NCI-H345 treated with DMSO at 0.1 percent for 48 hours (cell line): ENCODE results near the gene UNK.

Experiments used
- DNase-seq: peaks from one replicate; lab custom pipeline; 2025; ENCODE audit not compliant: unreplicated experiment; lab: John Stamatoyannopoulos, UW

Gene UNK

GRCh38 chr17:75784473-75785015 lies at the start of gene UNK:
TSS of gene UNK (plus strand) at chr17:75784806. CDS start at chr17:75784881, 75 bp downstream.
- peak; percentile 100 for DNase-seq

DNA sequence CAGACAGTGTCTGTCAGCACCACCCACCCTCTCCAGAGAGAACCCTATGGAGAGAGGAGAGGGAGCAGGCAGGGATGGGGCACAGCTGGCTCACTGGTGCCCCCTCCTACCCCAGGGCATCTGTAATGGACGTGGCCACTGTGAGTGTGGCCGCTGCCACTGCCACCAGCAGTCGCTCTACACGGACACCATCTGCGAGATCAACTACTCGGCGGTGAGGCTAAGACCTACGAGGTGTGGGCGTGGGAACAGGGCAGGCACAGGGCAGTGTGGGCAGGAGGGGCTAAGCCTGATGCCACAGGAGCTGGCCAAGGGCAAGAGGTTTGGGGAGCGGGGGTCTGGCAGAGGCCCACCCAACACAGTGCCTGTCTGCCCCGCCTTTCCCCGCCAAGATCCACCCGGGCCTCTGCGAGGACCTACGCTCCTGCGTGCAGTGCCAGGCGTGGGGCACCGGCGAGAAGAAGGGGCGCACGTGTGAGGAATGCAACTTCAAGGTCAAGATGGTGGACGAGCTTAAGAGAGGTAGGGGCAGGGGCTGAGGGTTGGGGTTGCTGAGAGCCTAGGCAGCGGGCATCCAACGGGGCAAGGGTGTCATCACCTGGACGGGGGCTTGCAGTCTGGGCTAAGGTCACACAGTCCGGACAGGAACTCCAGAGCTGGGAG lies 48.3 kb upstream of the UNK start:
- no peak for DNase-seq

- no peak for DNase-seq
Measured at GRCh38 chr17:75737133-75737962, 47.3 kb upstream of the UNK start.

DNA sequence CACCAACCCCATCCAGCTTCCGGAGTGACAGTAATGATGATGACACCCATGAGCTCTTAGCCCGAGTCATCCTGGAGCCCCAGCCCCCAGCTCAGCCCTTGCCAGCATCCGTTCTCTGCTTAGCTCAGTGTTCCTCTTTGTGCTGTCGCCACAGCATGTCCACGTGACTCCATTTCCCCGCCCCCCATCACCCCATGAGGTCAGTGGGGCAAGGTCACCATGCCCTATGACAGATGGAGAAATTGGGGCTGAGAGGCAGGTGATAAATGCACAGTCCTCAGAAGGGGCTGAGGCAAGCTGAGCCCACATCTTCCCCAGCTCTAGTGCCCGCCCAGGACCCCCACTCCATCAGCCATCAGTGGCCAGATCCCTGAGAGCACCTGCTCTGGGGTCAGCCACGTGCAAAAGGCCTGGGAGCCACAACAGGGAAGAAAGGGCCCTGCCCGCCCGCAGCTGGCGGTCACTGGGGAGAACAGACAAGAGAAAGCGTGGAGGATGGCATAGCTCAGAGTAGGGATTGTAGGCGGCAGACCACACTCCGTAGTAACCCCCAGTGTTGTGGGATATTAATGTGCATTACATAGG lies 46.3 kb upstream of the UNK start:
- DNase-seq: no peak

DNA sequence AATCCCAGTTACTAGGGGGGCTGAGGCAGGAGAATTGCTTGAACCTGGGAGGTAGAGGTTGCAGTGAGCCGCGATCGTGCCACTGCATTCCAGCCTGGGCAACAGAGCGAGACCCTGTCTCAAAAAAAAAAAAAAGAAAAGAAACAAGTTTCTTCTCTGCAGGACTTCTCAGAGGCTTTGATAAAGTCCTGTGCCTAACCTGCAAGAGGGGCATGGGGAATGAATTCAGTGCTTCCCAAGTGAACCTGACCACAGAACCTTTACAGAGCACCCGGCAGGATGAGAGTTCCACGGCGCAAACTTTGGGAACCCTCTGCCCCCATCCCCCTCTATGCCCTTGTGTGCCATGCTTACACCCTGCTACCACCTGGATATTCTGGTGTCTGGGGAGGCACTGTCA lies 45.4 kb upstream of the UNK start:
- no peak for DNase-seq

- DNase-seq: no peak
Measured at GRCh38 chr17:75739801-75740200, 44.8 kb upstream of the UNK start.

DNA sequence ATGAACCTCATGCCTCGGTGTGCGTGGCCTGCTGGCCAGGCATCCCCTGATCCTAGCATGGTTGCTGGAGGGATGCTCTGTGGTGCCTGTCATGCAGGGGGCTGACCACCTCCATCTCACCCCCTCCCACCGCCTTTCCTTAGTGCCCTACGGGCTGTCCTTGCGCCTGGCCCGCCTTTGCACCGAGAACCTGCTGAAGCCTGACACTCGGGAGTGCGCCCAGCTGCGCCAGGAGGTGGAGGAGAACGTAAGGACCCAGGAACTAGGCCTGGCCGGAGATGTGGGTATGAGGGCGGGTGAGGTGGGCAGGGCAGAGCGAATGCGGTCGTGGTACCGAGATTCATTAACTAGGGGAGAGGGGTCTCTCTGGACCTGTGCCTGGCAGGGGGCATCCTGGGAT lies 44.4 kb upstream of the UNK start:
- DNase-seq: no peak

DNA sequence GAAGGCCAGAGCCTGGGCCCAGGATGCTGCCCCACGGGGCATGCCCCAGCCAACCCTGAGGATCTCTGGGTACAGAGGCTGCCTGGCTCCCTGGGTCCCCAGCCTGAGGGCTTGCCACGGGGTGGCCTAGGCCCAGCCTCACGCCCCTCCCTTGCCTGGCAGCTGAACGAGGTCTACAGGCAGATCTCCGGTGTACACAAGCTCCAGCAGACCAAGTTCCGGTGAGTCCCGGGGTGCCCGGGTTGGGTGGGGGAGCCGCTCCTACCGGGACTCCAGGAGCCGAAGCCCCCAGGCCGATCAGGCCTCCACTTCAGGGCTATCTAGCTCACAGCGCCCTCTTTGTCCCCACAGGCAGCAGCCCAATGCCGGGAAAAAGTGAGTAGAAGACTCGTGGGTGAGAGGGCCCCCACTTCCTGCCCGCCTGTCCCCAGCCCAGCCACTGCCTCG lies 44.0 kb upstream of the UNK start:
- no peak for DNase-seq

- DNase-seq: no peak
Measured at GRCh38 chr17:75742337-75742736, 42.3 kb upstream of the UNK start.

- DNase-seq: no peak
Measured at GRCh38 chr17:75743625-75744206, 40.9 kb upstream of the UNK start.

GRCh38 chr17:75748706-75749105 lies 35.9 kb upstream of the UNK start:
- DNase-seq: no peak

- peak; percentile 64 for DNase-seq
Measured at GRCh38 chr17:75749545-75750389, 34.8 kb upstream of the UNK start.

DNA sequence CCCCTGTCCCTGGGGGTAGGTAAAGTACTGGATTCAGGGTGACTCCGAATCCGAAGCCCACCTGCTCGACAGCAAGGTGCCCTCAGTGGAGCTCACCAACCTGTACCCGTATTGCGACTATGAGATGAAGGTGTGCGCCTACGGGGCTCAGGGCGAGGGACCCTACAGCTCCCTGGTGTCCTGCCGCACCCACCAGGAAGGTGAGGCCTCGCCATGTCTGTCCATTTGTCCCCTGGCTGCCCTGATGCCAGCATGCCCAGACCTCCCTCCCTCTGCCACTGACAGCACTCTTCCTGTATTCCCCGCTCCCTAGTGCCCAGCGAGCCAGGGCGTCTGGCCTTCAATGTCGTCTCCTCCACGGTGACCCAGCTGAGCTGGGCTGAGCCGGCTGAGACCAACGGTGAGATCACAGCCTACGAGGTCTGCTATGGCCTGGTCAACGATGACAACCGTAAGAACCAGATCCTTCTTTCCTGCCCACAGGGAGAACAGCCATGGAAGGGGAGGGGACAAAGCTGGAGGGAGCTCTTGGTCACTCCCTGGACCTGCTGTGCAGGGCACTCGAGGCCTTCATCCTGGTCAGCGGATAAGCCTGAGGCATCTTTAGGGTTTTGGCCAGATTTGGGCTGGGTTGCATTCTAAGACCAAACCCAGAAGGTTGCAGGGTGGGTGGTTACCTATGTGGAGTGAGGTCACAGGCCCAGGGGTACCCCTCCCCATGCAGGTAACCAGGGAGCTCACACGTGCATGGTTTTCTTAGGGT lies 33.8 kb upstream of the UNK start:
- no peak for DNase-seq

DNA sequence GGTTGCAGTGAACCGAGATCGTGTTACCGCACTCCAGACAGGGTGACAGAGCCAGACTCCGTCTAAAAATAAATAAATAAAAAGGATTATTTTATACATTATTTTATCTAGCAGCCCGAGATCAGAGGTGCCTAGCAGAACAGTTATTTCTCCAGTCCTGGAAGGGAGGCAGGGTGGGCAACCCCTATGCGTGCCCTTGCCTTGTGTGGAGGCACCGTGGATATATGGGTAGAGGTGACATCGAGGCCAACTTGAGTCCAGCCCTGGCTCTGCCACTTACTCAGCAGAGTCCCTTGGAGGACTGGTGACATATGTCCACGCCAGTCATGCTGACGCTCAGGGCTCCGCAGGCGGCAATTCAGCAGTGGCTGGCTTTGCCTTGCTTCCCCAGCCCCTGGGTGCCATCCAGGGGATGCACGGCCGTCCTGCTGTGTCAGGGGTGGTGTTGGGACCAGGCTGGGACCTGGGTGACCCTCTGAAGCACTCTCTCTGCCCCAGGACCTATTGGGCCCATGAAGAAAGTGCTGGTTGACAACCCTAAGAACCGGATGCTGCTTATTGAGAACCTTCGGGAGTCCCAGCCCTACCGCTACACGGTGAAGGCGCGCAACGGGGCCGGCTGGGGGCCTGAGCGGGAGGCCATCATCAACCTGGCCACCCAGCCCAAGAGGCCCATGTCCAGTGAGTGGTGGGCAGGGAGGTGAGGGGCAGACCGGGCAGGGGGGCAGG lies 32.8 kb upstream of the UNK start:
- no peak for DNase-seq

DNA sequence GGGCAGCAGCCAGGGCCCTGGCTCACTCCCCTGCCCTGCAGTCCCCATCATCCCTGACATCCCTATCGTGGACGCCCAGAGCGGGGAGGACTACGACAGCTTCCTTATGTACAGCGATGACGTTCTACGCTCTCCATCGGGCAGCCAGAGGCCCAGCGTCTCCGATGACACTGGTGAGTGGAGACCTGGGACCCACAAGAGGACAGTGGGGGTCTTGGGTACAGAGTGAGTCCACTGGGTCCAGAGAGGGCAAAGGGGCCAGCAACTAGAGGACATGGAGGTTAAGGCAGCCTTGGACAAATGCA lies 32.2 kb upstream of the UNK start:
- DNase-seq: no peak

- DNase-seq: no peak
Measured at GRCh38 chr17:75752802-75753513, 31.6 kb upstream of the UNK start.

GRCh38 chr17:75753514-75754377 lies 30.9 kb upstream of the UNK start:
- no peak for DNase-seq
